Panc1 (cell line): Measurements from ENCODE around the gene COG2.

ENCODE experiments used
- POLR2AphosphoS5 ChIP-seq: IDR thresholded peaks from 2 replicates; pipeline ENCODE4 v1.6.1; 2012; ENCODE audit warnings: mild to moderate bottlenecking, low read depth, low read length, moderate library complexity
- SIN3A ChIP-seq: IDR thresholded peaks from 2 replicates; pipeline ENCODE4 v1.6.1; 2012; ENCODE audit warnings: low read depth, mild to moderate bottlenecking, low read length, moderate library complexity, borderline replicate concordance; ENCODE audit not compliant: insufficient read depth
- TCF7L2 ChIP-seq: IDR thresholded peaks from 2 replicates; pipeline ENCODE4 v1.6.1; 2011; ENCODE audit warnings: mild to moderate bottlenecking, low read depth, low read length, inconsistent platforms
- TF ChIP-seq, protein P1 (sequence below), 2 experiments: IDR thresholded peaks; 2 replicates each; pipeline ENCODE4 v1.6.1; 2011 to 2012; ENCODE audit warnings: low read depth in 2 of 2, control low read depth in 1 of 2, low read length in 1 of 2, mild to moderate bottlenecking in 1 of 2, moderate library complexity in 1 of 2; ENCODE audit not compliant: insufficient read depth in 1 of 2
- TF ChIP-seq, protein P2 (sequence below): fragments of 450-650 bp; IDR thresholded peaks from 2 replicates; pipeline ENCODE4 v1.5.1; 2017; ENCODE audit warnings: mild to moderate bottlenecking

DNA sequence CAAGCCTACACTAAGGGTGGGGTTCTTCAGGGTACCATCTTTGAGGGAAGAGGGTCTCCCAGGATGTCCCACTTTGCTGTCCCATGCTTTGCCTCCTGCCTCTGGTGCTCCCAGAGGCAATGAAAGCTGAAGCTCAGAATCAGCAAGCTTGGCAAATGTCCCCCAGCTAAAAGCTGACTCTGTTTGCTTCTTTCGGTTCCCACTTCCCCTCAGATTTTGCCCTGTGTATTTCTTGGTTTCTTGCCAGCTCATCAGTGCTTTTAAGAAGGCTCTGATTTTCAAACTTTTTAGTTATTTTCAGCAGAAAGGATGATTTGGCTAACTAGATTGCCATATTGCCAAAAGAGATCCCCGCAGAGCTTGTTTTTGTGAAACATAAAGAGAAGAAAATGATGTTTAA is 33.1 kb upstream of the COG2 start:
- TF ChIP-seq, protein P1, sequence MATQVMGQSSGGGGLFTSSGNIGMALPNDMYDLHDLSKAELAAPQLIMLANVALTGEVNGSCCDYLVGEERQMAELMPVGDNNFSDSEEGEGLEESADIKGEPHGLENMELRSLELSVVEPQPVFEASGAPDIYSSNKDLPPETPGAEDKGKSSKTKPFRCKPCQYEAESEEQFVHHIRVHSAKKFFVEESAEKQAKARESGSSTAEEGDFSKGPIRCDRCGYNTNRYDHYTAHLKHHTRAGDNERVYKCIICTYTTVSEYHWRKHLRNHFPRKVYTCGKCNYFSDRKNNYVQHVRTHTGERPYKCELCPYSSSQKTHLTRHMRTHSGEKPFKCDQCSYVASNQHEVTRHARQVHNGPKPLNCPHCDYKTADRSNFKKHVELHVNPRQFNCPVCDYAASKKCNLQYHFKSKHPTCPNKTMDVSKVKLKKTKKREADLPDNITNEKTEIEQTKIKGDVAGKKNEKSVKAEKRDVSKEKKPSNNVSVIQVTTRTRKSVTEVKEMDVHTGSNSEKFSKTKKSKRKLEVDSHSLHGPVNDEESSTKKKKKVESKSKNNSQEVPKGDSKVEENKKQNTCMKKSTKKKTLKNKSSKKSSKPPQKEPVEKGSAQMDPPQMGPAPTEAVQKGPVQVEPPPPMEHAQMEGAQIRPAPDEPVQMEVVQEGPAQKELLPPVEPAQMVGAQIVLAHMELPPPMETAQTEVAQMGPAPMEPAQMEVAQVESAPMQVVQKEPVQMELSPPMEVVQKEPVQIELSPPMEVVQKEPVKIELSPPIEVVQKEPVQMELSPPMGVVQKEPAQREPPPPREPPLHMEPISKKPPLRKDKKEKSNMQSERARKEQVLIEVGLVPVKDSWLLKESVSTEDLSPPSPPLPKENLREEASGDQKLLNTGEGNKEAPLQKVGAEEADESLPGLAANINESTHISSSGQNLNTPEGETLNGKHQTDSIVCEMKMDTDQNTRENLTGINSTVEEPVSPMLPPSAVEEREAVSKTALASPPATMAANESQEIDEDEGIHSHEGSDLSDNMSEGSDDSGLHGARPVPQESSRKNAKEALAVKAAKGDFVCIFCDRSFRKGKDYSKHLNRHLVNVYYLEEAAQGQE (IDR thresholded peaks at IDR 0.05; ENCODE audit: insufficient read depth in 1 of 2, low read depth in 2 of 2, low read length in 1 of 2) = no peak
- TF ChIP-seq, protein P2, sequence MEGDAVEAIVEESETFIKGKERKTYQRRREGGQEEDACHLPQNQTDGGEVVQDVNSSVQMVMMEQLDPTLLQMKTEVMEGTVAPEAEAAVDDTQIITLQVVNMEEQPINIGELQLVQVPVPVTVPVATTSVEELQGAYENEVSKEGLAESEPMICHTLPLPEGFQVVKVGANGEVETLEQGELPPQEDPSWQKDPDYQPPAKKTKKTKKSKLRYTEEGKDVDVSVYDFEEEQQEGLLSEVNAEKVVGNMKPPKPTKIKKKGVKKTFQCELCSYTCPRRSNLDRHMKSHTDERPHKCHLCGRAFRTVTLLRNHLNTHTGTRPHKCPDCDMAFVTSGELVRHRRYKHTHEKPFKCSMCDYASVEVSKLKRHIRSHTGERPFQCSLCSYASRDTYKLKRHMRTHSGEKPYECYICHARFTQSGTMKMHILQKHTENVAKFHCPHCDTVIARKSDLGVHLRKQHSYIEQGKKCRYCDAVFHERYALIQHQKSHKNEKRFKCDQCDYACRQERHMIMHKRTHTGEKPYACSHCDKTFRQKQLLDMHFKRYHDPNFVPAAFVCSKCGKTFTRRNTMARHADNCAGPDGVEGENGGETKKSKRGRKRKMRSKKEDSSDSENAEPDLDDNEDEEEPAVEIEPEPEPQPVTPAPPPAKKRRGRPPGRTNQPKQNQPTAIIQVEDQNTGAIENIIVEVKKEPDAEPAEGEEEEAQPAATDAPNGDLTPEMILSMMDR = no peak
- TF ChIP-seq SIN3A = no peak
- no peak for TF ChIP-seq POLR2AphosphoS5
- no peak for TF ChIP-seq TCF7L2
